Measurements from ENCODE around the gene CYP11A1.
A peak's percentile ranks its signal among the peaks of the same experiment; 100 is the strongest.

The CYP11A1 gene

GRCh38 chr15:74375303-74375693 is 7.9 kb upstream of the CYP11A1 start:
- in situ Hi-C loops (cut with HindIII; ENCODE audit: low sequenced_read_pairs) = no loop called here
- H3K4me3 ChIP-seq (ENCODE audit: low read depth, low read length) = no peak overlapping the region
- TF ChIP-seq, protein P1, sequence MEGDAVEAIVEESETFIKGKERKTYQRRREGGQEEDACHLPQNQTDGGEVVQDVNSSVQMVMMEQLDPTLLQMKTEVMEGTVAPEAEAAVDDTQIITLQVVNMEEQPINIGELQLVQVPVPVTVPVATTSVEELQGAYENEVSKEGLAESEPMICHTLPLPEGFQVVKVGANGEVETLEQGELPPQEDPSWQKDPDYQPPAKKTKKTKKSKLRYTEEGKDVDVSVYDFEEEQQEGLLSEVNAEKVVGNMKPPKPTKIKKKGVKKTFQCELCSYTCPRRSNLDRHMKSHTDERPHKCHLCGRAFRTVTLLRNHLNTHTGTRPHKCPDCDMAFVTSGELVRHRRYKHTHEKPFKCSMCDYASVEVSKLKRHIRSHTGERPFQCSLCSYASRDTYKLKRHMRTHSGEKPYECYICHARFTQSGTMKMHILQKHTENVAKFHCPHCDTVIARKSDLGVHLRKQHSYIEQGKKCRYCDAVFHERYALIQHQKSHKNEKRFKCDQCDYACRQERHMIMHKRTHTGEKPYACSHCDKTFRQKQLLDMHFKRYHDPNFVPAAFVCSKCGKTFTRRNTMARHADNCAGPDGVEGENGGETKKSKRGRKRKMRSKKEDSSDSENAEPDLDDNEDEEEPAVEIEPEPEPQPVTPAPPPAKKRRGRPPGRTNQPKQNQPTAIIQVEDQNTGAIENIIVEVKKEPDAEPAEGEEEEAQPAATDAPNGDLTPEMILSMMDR (IDR thresholded peaks at IDR 0.05; ENCODE audit: low read depth, low read length) = peak; percentile 95
- peak; percentile 85 for DNase-seq (ENCODE audit: low read depth, low spot score)

DNA sequence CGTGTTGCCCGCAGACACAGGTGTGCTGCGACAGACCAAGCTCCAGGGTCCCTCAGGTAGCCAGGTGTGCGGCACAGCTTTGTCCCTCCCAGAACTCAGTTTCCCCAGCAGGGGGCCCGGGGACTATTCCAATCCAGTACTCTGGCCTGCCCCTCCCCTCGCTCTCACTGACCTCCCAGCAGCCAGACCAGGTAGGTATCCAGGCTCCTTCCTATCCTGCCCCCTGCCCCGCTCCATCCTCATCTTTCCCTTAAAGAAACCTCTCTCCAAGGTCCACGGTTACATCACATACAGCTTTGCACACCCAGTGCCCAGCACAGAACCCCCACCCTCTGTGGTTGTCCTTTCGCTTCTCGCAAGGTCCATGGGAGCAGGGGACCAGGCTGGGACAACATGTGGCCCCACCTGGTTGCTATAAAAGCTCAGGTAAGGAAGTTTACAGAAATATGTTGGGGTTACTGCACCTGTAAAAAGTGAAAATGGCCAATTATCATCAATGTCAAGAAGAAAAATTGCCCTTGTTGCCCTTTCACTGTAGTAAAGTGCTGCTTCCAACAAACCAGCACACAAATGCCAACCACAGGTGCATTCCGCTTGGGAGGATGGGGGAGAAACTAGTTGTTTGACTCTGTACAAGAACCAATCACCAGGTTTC is 7.3 kb upstream of the CYP11A1 start:
- peak overlapping the region; percentile 52 for H3K4me3 ChIP-seq (ENCODE audit: low read depth, low read length)
- TF ChIP-seq, protein P1 (IDR thresholded peaks at IDR 0.05; ENCODE audit: low read depth, low read length) = no peak
- in situ Hi-C loops (cut with HindIII; ENCODE audit: low sequenced_read_pairs) = no loop called here
- DNase-seq (ENCODE audit: low read depth, low spot score) = no peak

DNA sequence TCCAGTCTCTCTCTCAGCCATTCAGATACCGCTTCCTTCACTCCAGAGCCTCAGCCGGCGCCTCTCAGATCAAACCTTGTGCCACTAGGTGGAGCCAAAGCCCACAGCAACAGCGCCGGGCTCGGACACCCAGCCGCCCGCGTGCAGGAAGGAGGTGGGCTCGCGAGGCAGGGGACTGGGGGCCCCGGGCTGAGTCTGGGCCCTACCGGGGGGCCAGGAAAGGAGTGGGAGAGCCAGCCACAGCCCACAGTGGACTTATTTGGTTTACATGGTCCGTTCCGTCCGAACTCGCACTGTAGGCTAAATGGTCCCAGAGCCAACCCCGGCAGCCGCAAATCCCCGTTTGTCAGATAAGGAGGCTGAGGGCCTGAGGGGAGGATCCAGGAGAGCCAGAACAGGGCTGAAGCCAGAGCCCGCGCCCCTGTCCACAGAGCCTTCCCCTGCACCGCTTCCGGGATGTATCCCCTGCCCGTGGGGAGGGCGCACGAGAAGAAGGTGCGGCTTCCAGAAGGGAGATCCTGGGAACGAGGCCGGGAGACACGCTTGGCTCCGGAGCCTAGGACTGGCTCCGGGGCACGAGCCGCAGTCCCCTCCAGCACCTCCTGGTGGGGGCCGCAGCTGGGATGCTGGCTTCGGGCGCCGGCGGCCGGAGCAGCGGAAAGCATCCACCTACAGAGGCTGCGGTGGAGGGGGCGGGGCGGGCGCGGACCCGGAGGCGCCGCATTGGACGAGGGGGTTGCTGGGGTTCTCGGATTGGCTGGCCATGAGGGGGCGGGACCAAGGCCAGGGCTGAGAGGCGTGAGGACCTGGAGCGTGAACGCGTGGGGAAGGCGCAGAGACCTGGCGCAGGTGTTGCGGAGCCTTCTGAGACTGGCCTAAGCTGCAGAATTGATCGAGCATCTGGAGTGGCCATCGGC is 6.5 kb upstream of the CYP11A1 start:
- H3K4me3 ChIP-seq (ENCODE audit: low read depth, low read length) = peak overlapping the region; percentile 52
- TF ChIP-seq, protein P1 (IDR thresholded peaks at IDR 0.05; ENCODE audit: low read depth, low read length) = peak; percentile 82
- peak; percentile 82 for DNase-seq (ENCODE audit: low read depth, low spot score)
- in situ Hi-C loops (cut with HindIII; ENCODE audit: low sequenced_read_pairs) = no loop called here

GRCh38 chr15:74373056-74373650 is 5.7 kb upstream of the CYP11A1 start:
- TF ChIP-seq, protein P1 (IDR thresholded peaks at IDR 0.05; ENCODE audit: low read depth, low read length) = no peak
- no peak overlapping the region for H3K4me3 ChIP-seq (ENCODE audit: low read depth, low read length)
- no peak for DNase-seq (ENCODE audit: low read depth, low spot score)
- in situ Hi-C loops (cut with HindIII; ENCODE audit: low sequenced_read_pairs) = no loop called here

GRCh38 chr15:74370471-74370870 is 3.0 kb upstream of the CYP11A1 start:
- in situ Hi-C loops (cut with HindIII; ENCODE audit: low sequenced_read_pairs) = no loop called here
- TF ChIP-seq, protein P1 (IDR thresholded peaks at IDR 0.05; ENCODE audit: low read depth, low read length) = no peak
- H3K4me3 ChIP-seq (ENCODE audit: low read depth, low read length) = no peak overlapping the region
- no peak for DNase-seq (ENCODE audit: low read depth, low spot score)

DNA sequence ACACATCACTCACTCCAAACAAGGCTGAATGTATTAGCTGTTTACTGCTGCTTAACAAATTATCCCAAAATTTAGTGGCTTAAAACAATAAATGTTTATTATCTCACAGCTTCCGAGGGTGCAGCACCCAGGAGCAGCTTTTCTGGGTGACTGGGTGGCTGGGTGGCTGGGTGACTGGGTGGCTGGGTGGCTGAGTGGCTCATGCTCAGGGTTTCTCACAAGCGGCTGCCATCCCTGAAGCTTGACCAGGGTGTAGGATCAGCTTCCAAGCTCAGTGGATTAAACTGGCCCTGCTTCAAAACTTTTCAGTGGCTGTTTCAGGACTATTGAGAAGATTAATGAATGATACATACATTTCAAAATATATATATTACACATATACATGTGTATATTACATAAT is 2.3 kb upstream of the CYP11A1 start:
- H3K4me3 ChIP-seq (ENCODE audit: low read depth, low read length) = no peak overlapping the region
- in situ Hi-C loops (cut with HindIII; ENCODE audit: low sequenced_read_pairs) = no loop called here
- no peak for DNase-seq (ENCODE audit: low read depth, low spot score)
- TF ChIP-seq, protein P1 (IDR thresholded peaks at IDR 0.05; ENCODE audit: low read depth, low read length) = no peak
